ENCODE results near the gene TBC1D9B.

TBC1D9B gene

DNA sequence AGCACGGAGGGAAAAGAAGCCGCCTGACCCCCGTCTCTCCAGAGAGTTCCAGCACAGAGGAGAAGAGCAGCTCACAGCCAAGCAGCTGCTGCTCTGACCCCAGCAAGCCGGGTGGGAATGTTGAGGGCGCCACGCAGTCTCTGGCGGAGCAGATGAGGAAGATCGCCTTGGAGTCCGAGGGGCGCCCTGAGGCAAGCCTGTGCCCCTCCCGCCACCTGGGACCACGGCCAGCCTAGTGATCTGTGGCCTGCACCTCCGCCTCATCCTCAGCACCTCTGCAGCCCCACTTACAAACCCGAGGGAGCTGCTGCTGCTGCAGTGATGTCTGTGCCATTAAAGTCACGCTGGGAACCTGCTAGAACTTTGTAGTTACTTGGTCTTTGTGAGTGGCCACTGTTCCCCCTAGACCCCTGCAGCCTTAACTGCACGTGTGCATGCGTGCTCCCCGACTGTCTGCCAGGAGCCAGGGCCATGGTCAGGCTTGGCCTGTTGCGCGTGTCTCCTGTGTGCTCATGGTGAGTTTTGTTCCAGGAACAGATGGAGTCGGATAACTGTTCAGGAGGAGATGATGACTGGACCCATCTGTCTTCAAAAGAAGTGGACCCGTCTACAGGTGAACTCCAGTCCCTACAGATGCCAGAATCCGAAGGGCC, 74.5 kb downstream of the TBC1D9B start:
- Histone ChIP-seq H3K18ac (ENCODE audit: low read length) (no peak overlapping the region), H3K79me2 (ENCODE audit: control insufficient read depth, insufficient read depth, low read length) (no peaks in the 10 kb centered on the region), H3K4ac (ENCODE audit: low read depth, low read length) (no peak overlapping the region), H3K36me3 (ENCODE audit: control insufficient read depth, insufficient read depth, low read length) (peaks cover 22% of the 10 kb centered on the region), H3K4me1 (ENCODE audit: control insufficient read depth, low read depth, low read length) (no peaks in the 10 kb centered on the region), H3K23ac (ENCODE audit: low read length) (no peak overlapping the region), H4K8ac (ENCODE audit: low read depth, low read length) (no peak overlapping the region), H3K56ac (ENCODE audit: low read length) (no peak overlapping the region), H2AK5ac (ENCODE audit: low read length) (no peak overlapping the region), H3K9ac (ENCODE audit: low read length) (no peak overlapping the region), H3K4me3 (ENCODE audit: low read length) (no peak overlapping the region), H3K4me2 (ENCODE audit: low read length) (no peak overlapping the region), H3K27ac (ENCODE audit: low read depth, low read length) (no peak overlapping the region), H2BK15ac (replicated peaks; ENCODE audit: low read depth) (no peak overlapping the region), H3K79me1 (ENCODE audit: low read length) (no peaks in the 10 kb centered on the region), H2BK5ac (ENCODE audit: low read length) (no peak overlapping the region), H3K27me3 (ENCODE audit: insufficient read depth, low read length, poor library complexity) (no peaks in the 10 kb centered on the region), H4K5ac (ENCODE audit: low read length) (no peak overlapping the region), H2BK120ac (ENCODE audit: low read depth, low read length) (no peak overlapping the region)
- no CpG with 5 or more reads among the region's 23 CpGs for WGBS (ENCODE audit: extremely low coverage, insufficient coverage, low lambda C conversion rate)
- no peak for DNase-seq

DNA sequence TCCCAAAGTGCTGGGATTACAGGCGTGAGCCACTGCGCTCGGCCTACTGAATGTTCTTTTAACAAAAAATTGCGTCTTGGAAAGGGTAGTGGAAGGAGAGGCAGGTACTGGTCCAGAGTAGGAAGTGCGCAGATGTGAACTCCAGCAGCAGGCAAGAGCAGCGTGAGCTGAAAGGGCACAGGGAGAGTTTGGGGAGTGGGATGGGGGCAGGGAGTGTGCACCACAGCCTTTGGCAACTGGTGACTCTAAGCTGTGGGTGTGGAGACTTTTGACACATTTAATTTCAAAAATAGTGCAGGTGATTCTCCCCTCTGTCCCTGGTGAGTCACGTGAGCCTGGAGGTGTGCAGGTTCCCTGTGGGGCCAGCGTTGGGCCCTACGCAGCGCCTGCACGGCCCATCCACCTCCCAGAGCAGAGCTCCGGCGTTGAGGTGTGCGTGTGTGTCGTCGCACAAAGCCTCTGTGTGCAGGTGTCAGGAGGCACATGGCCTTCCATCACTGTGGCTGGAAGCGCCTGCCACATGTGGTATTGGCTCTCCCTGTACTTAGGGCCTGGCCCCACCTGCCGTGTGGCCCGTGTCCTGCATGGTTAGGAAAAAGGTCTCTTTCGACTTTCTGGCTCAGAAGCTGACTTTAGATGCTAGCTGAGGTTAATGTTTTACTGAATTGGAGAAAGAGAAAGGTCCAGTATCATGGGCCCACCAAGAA, 75.5 kb downstream of the TBC1D9B start:
- H3K4me1 ChIP-seq (ENCODE audit: control insufficient read depth, low read depth, low read length) = no peaks in the 10 kb centered on the region
- H3K79me1 ChIP-seq (ENCODE audit: low read length) = no peaks in the 10 kb centered on the region
- H3K36me3 ChIP-seq (ENCODE audit: control insufficient read depth, insufficient read depth, low read length) = peaks cover 20% of the 10 kb centered on the region
- DNase-seq = no peak
- H3K27ac ChIP-seq (ENCODE audit: low read depth, low read length) = no peak overlapping the region
- no peaks in the 10 kb centered on the region for H3K79me2 ChIP-seq (ENCODE audit: control insufficient read depth, insufficient read depth, low read length)
- H3K18ac ChIP-seq (ENCODE audit: low read length) = no peak overlapping the region
- no peak overlapping the region for H3K23ac ChIP-seq (ENCODE audit: low read length)
- H3K4me2 ChIP-seq (ENCODE audit: low read length) = no peak overlapping the region
- H3K27me3 ChIP-seq (ENCODE audit: insufficient read depth, low read length, poor library complexity) = no peaks in the 10 kb centered on the region
- no peak overlapping the region for H4K8ac ChIP-seq (ENCODE audit: low read depth, low read length)
- H3K4me3 ChIP-seq (ENCODE audit: low read length) = no peak overlapping the region
- no peak overlapping the region for H3K4ac ChIP-seq (ENCODE audit: low read depth, low read length)
- H2BK15ac ChIP-seq (replicated peaks; ENCODE audit: low read depth) = no peak overlapping the region
- no peak overlapping the region for H2BK120ac ChIP-seq (ENCODE audit: low read depth, low read length)
- H2AK5ac ChIP-seq (ENCODE audit: low read length) = no peak overlapping the region
- H4K5ac ChIP-seq (ENCODE audit: low read length) = no peak overlapping the region
- H2BK5ac ChIP-seq (ENCODE audit: low read length) = no peak overlapping the region
- H3K9ac ChIP-seq (ENCODE audit: low read length) = no peak overlapping the region
- WGBS (ENCODE audit: extremely low coverage, insufficient coverage, low lambda C conversion rate) = no CpG with 5 or more reads among the region's 20 CpGs
- no peak overlapping the region for H3K56ac ChIP-seq (ENCODE audit: low read length)

DNA sequence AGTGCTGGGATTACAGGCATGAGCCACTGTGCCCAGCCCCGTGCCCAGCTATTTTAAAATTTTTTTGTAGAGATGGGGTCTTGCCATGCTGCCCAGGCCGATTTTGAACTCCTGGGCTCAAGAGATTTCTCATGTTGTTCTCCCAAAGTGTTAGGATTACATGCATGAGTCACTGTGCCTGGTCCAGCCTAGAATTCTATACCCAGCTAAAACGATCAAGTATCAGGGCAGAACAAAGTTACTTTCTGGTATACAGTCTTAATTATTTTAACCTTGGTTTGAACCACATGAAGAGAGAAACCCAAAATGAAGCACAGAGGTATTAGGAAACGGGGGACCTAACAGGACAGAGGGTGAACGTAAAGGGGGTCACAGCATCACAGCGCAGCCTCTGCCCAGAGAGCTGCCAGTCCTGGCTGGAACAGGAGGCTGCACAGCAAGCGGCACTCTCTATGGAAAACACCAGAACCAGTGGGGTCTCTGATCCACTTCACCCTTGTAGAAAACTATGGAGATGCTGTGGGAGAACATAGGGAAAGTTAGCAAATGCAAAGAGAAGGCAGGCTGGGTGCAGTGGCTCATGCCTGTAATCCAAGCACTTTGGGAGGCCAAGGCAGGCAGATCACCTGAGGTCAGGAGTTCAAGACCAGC, 76.8 kb downstream of the TBC1D9B start:
- Histone ChIP-seq H2BK5ac (ENCODE audit: low read length) (no peak overlapping the region), H3K79me1 (ENCODE audit: low read length) (no peaks in the 10 kb centered on the region), H3K79me2 (ENCODE audit: control insufficient read depth, insufficient read depth, low read length) (no peaks in the 10 kb centered on the region), H2BK120ac (ENCODE audit: low read depth, low read length) (no peak overlapping the region), H2BK15ac (replicated peaks; ENCODE audit: low read depth) (no peak overlapping the region), H3K27ac (ENCODE audit: low read depth, low read length) (no peak overlapping the region), H2AK5ac (ENCODE audit: low read length) (no peak overlapping the region), H4K8ac (ENCODE audit: low read depth, low read length) (no peak overlapping the region), H3K18ac (ENCODE audit: low read length) (no peak overlapping the region), H3K27me3 (ENCODE audit: insufficient read depth, low read length, poor library complexity) (no peaks in the 10 kb centered on the region), H3K4ac (ENCODE audit: low read depth, low read length) (no peak overlapping the region), H4K5ac (ENCODE audit: low read length) (no peak overlapping the region), H3K4me3 (ENCODE audit: low read length) (no peak overlapping the region), H3K4me2 (ENCODE audit: low read length) (no peak overlapping the region), H3K23ac (ENCODE audit: low read length) (no peak overlapping the region), H3K36me3 (ENCODE audit: control insufficient read depth, insufficient read depth, low read length) (peaks cover 14% of the 10 kb centered on the region), H3K4me1 (ENCODE audit: control insufficient read depth, low read depth, low read length) (no peaks in the 10 kb centered on the region), H3K9ac (ENCODE audit: low read length) (no peak overlapping the region), H3K56ac (ENCODE audit: low read length) (no peak overlapping the region)
- WGBS (ENCODE audit: extremely low coverage, insufficient coverage, low lambda C conversion rate) = no CpG with 5 or more reads among the region's 7 CpGs
- DNase-seq = no peak

DNA sequence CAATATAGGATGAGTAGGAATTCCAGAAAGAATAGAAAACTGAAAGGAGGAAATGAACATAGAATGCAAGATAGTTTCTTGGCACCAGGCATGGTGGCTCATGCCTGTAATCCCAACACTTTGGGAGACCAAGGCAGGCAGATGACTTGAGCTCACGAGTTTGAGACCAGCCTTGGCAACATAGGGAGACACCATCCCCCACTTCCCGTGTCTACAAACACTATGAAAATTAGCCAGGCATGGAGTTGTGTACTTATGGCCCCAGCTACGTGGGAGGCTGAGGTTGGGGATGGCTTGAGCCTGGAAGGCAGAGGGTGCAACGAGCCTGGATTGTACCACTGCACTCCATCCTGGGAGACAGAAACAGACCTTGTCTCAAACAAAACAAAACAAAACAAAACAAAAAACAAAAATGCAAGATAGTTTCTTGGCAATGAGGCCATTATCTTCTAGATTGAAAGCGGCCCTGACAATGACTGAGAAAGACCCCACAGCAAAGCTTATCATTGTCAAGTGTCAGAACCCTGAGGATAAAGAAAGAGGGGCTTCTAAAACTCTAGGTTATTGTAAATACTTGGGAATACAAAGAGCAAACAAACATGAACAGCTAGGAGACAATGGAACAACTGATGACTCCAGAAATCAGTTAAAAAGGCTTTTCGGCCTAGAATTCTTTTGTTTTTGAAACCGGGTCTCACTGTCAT, 77.8 kb downstream of the TBC1D9B start:
- no CpG with 5 or more reads among the region's 7 CpGs for WGBS (ENCODE audit: extremely low coverage, insufficient coverage, low lambda C conversion rate)
- no peak overlapping the region for H4K5ac ChIP-seq (ENCODE audit: low read length)
- no peak overlapping the region for H3K27ac ChIP-seq (ENCODE audit: low read depth, low read length)
- no peak overlapping the region for H3K56ac ChIP-seq (ENCODE audit: low read length)
- H3K4me3 ChIP-seq (ENCODE audit: low read length) = no peak overlapping the region
- DNase-seq = no peak
- H3K79me1 ChIP-seq (ENCODE audit: low read length) = no peaks in the 10 kb centered on the region
- H3K18ac ChIP-seq (ENCODE audit: low read length) = no peak overlapping the region
- H4K8ac ChIP-seq (ENCODE audit: low read depth, low read length) = no peak overlapping the region
- H2BK5ac ChIP-seq (ENCODE audit: low read length) = no peak overlapping the region
- no peak overlapping the region for H2BK15ac ChIP-seq (replicated peaks; ENCODE audit: low read depth)
- no peaks in the 10 kb centered on the region for H3K4me1 ChIP-seq (ENCODE audit: control insufficient read depth, low read depth, low read length)
- H3K36me3 ChIP-seq (ENCODE audit: control insufficient read depth, insufficient read depth, low read length) = peaks cover 15% of the 10 kb centered on the region
- H3K9ac ChIP-seq (ENCODE audit: low read length) = no peak overlapping the region
- no peak overlapping the region for H2BK120ac ChIP-seq (ENCODE audit: low read depth, low read length)
- H3K4ac ChIP-seq (ENCODE audit: low read depth, low read length) = no peak overlapping the region
- H2AK5ac ChIP-seq (ENCODE audit: low read length) = no peak overlapping the region
- H3K79me2 ChIP-seq (ENCODE audit: control insufficient read depth, insufficient read depth, low read length) = no peaks in the 10 kb centered on the region
- no peaks in the 10 kb centered on the region for H3K27me3 ChIP-seq (ENCODE audit: insufficient read depth, low read length, poor library complexity)
- no peak overlapping the region for H3K4me2 ChIP-seq (ENCODE audit: low read length)
- H3K23ac ChIP-seq (ENCODE audit: low read length) = no peak overlapping the region

DNA sequence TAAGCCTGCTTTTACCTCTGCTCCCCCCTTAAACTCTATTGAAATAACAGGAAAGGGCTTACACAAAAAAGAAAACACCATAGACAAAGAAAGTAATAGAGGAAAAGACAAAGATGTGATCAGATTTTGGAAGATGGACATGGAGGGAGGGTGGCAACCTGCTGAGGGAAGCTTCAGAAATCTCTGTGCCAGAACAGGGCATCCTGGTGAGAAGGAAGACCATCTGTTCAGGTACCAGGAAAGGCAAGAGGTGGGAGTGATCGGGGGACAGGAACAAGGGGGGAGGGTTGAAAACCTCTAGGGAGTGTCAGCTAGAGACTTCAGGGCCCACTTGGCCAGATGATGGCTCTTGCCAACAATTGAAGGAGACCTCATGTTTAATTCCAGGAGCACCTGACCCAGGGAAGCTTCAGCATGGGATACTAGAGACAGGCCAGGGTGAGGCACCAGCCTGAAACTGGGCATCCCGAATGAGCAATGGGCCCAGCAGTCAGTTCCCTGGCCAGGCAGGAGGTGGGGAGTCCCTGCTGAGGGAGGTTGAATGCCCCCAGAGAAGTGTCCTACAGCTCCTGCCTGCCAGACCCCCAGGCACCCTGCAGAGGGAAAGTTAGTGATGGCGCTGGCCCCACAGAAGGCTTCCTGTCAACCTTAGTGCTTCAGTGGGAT, 78.8 kb downstream of the TBC1D9B start:
- Histone ChIP-seq H3K36me3 (ENCODE audit: control insufficient read depth, insufficient read depth, low read length) (peaks cover 17% of the 10 kb centered on the region), H2AK5ac (ENCODE audit: low read length) (no peak overlapping the region)
- WGBS (ENCODE audit: extremely low coverage, insufficient coverage, low lambda C conversion rate) = no CpG with 5 or more reads among the region's 3 CpGs

More for the DNA sequence above, 78.8 kb downstream of the TBC1D9B start:
- Histone ChIP-seq H3K23ac (ENCODE audit: low read length) (no peak overlapping the region), H2BK15ac (replicated peaks; ENCODE audit: low read depth) (no peak overlapping the region), H3K27me3 (ENCODE audit: insufficient read depth, low read length, poor library complexity) (no peaks in the 10 kb centered on the region), H2BK120ac (ENCODE audit: low read depth, low read length) (no peak overlapping the region), H3K4me2 (ENCODE audit: low read length) (no peak overlapping the region), H4K5ac (ENCODE audit: low read length) (no peak overlapping the region), H3K18ac (ENCODE audit: low read length) (no peak overlapping the region), H3K4me3 (ENCODE audit: low read length) (no peak overlapping the region), H3K79me1 (ENCODE audit: low read length) (peaks cover 3% of the 10 kb centered on the region), H3K9ac (ENCODE audit: low read length) (no peak overlapping the region), H3K56ac (ENCODE audit: low read length) (no peak overlapping the region), H4K8ac (ENCODE audit: low read depth, low read length) (no peak overlapping the region), H3K79me2 (ENCODE audit: control insufficient read depth, insufficient read depth, low read length) (no peaks in the 10 kb centered on the region), H3K27ac (ENCODE audit: low read depth, low read length) (no peak overlapping the region), H2BK5ac (ENCODE audit: low read length) (no peak overlapping the region), H3K4me1 (ENCODE audit: control insufficient read depth, low read depth, low read length) (no peaks in the 10 kb centered on the region), H3K4ac (ENCODE audit: low read depth, low read length) (no peak overlapping the region)
- DNase-seq = no peak
